HG03060 (cell line): ENCODE data around the gene RIC8A.

ENCODE experiments used
- ATAC-seq: cut with Tn5 transposase; IDR thresholded peaks from one replicate; pipeline ENCODE4 v1.9.1; 2021; ENCODE audit warnings: low read depth, moderate number of reproducible peaks; ENCODE audit not compliant: unreplicated experiment

The RIC8A gene

GRCh38 chr11:203945-204586 is 3.4 kb upstream of the RIC8A start:
- ATAC-seq, result no peak

- ATAC-seq, result no peak
Observed at GRCh38 chr11:204587-205109, 2.9 kb upstream of the RIC8A start.

GRCh38 chr11:205221-206001 is 2.1 kb upstream of the RIC8A start:
- no peak for ATAC-seq

- no peak for ATAC-seq
Observed at GRCh38 chr11:206002-206384, 1.5 kb upstream of the RIC8A start.

GRCh38 chr11:206526-207207 is 841 bp upstream of the RIC8A start:
- no peak for ATAC-seq

- no peak for ATAC-seq
Observed at GRCh38 chr11:207863-208180, 314 bp downstream of the RIC8A start.

GRCh38 chr11:208181-208916 is 841 bp downstream of the RIC8A start:
- no peak for ATAC-seq

GRCh38 chr11:208917-209260 is 1.4 kb downstream of the RIC8A start:
- no peak for ATAC-seq

- ATAC-seq, result no peak
Observed at GRCh38 chr11:209275-210121, 2.0 kb downstream of the RIC8A start.

GRCh38 chr11:210122-210802 is 2.8 kb downstream of the RIC8A start:
- ATAC-seq, result no peak

GRCh38 chr11:210803-211180 is 3.3 kb downstream of the RIC8A start:
- ATAC-seq, result no peak

- no peak for ATAC-seq
Observed at GRCh38 chr11:211295-211694, 3.8 kb downstream of the RIC8A start.

- ATAC-seq, result no peak
Observed at GRCh38 chr11:211741-212140, 4.2 kb downstream of the RIC8A start.

GRCh38 chr11:212150-213100 is 4.9 kb downstream of the RIC8A start:
- no peak for ATAC-seq

GRCh38 chr11:213111-213510 is 5.6 kb downstream of the RIC8A start:
- ATAC-seq, result no peak

GRCh38 chr11:214083-214482 is 6.6 kb downstream of the RIC8A start:
- no peak for ATAC-seq

GRCh38 chr11:215581-216037 is 8.1 kb downstream of the RIC8A start:
- ATAC-seq, result no peak
